Heart right ventricle (tissue), 16 donors: Measurements from ENCODE around the gene PTX3. TPM values are rescaled to one million over a fixed set of nuclear protein-coding genes. Genes with fewer than 3 reads are reported as not detected.

Source experiments
- ATAC-seq, 8 donors: fragments of 200-7000 bp; cut with Tn5 transposase; one replicate each; pipeline ENCODE4 v1.9.1; 2020; ENCODE audit warnings: mild to moderate bottlenecking in 8 of 8, moderate library complexity in 8 of 8, moderate number of reproducible peaks in 1 of 8
- DNase-seq, 2 donors: peaks; one replicate each; pipeline ENCODE4 v3.0.0-alpha.2; 2020
- H3K27ac ChIP-seq, 10 donors: fragments of 200-600 bp; sonication (generic) in 2 of 10; one replicate each; pipeline versions ENCODE4 v1.5.0 to v1.8.0; 2020 to 2022; ENCODE audit warnings: mild to moderate bottlenecking in 3 of 10
- H3K27me3 ChIP-seq, 7 donors: fragments of 200-600 bp; one replicate each; pipeline ENCODE4 v1.8.0; 2021 to 2022; ENCODE audit warnings: mild to moderate bottlenecking in 2 of 7
- H3K36me3 ChIP-seq, 9 donors: fragments of 200-600 bp; sonication (generic) in 1 of 9; one replicate each; pipeline versions ENCODE4 v1.5.0 to v1.8.0; 2020 to 2022; ENCODE audit warnings: mild to moderate bottlenecking in 2 of 9
- H3K4me1 ChIP-seq, 9 donors: fragments of 200-600 bp; sonication (generic) in 1 of 9; one replicate each; pipeline versions ENCODE4 v1.5.0 to v1.8.0; 2020 to 2022; ENCODE audit warnings: mild to moderate bottlenecking in 4 of 9
- H3K4me3 ChIP-seq, 10 donors: fragments of 200-600 bp; sonication (generic) in 2 of 10; one replicate each; pipeline versions ENCODE4 v1.5.0 to v1.8.0; 2020 to 2022; ENCODE audit warnings: mild to moderate bottlenecking in 7 of 10, moderate library complexity in 2 of 10
- H3K9me3 ChIP-seq, 11 donors: fragments of 200-600 bp in 10 of 11; sonication (generic) in 2 of 11; one replicate each; pipeline versions ENCODE4 v1.5.0 to v1.8.0; 2013 to 2022; ENCODE audit warnings: mild to moderate bottlenecking in 2 of 11, control low read depth in 1 of 11, moderate library complexity in 1 of 11
- WGBS, 2 donors: extraction: QIAGEN DNeasy Blood & Tissue Kit; methylation state at CpG; one replicate each; pipeline ENCODE4 v1.1.7; 2013; ENCODE audit warnings: inconsistent platforms in 1 of 2; 5-methylcytosine and 5-hydroxymethylcytosine counted together
- intact Hi-C, 10 donors: fragments of 100-400 bp; cut with DNase I; formaldehyde crosslinking; loops; one replicate each; pipeline versions ENCODE4 v1.11.1 to v1.14.2; 2022
- polyA plus RNA-seq, 2 donors: library from polyadenylated mRNA; stranded (reverse); fragments of 200-250 nt; gene quantifications; one replicate each; pipeline ENCODE4 v1.2.3, GENCODE V29; 2013
- total RNA-seq, 10 donors: library from RNA; stranded (reverse); fragmentation: NEBNext Ultra II Directional in 3 of 10; extraction: Animal tissue kit (Norgen Biotek cat#: 25700) in 3 of 10; gene quantifications; one replicate each; pipeline versions ENCODE4 v1.2.1 to v1.2.4, GENCODE V29; 2021 to 2023
- TF ChIP-seq, protein P1 (sequence below), 9 donors: fragments of 200-600 bp; sonication (generic) in 2 of 9; IDR thresholded peaks; one replicate each; pipeline versions ENCODE4 v1.5.0 to v1.8.0; 2021 to 2022; ENCODE audit warnings: antibody characterized with exemption in 9 of 9, mild to moderate bottlenecking in 5 of 9, moderate library complexity in 1 of 9
- donor health status: Arrhythmogenic right ventricular cardiomyopathy.
- donor health status: ischemic (EF 13 %, LVEDD 7.1; RV severe dilation, severe dysfunction).
- donor health status: healthy with polysubstance abuse.
- donor health status: DM: no; HTN: yes; CAD: no.
- donor health status: DM: no; HTN: no; CAD: no.
- donor health status: ischemic (EF 25% LVEDD 6.9; RV normal size, moderate dysfunction).
- donor health status: ischemic (EF 25% LVEDD 5.7; RV mildly dilated, moderate dysfunction).
- donor health status: healthy.
- donor health status: DM: yes; HTN: yes; CAD: no.
- donor health status: Ischemic cardiomyopathy.
- donor health status: ischemic (EF 35%, LVEDD 5.7; RV mildly dilated, moderate dysfunction).
- donor health status: nonischemic (EF 11% LVEDD 7.7; RV severe dilation, severe dysfunction).
- donor health status: DM: yes; HTN: yes; CAD: no.
- donor health status: PGD.
- donor health status: ischemic (EF 29% LVEDD 5.4; RV normal size, mild dysfunction).
- donor health status: nonischemic (EF 23%, LVEDD 6.1; RV moderate dilation, normal function).

PTX3 gene
- total and polyA plus RNA-seq, 12 donors: 0.11 to 29.7 (median 0.39) TPM

DNA sequence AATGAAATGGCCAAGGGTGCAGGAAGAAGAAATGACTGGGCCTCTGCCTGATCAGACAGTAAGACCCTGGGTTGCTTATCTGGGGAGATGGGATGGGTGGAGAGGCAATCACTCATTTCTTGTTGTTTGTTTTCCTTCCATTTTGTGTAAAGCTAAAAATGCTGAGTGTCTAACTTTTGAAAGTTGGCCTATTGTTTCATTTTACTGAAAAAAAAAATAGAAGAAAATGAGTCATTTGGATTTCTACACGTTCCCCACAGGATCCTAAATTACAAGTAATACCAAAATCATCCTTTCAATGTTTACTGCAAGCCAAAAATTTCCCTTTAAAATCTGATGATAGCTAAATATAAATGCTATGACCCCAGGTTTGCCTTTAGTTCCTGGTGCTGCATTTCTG is 30.6 kb downstream of the PTX3 start:
- Histone ChIP-seq H3K27ac (peak overlapping the region in 1 of 10 donors; percentile 37), H3K4me3 (no peak overlapping the region), H3K9me3 (no peaks in the 10 kb centered on the region), H3K4me1 (peaks cover 0 to 24% (median 0%) of the 10 kb centered on the region in 9 donors), H3K27me3 (peaks cover 0 to 4% (median 0%) of the 10 kb centered on the region in 7 donors), H3K36me3 (no peaks in the 10 kb centered on the region)
- TF ChIP-seq, protein P1, sequence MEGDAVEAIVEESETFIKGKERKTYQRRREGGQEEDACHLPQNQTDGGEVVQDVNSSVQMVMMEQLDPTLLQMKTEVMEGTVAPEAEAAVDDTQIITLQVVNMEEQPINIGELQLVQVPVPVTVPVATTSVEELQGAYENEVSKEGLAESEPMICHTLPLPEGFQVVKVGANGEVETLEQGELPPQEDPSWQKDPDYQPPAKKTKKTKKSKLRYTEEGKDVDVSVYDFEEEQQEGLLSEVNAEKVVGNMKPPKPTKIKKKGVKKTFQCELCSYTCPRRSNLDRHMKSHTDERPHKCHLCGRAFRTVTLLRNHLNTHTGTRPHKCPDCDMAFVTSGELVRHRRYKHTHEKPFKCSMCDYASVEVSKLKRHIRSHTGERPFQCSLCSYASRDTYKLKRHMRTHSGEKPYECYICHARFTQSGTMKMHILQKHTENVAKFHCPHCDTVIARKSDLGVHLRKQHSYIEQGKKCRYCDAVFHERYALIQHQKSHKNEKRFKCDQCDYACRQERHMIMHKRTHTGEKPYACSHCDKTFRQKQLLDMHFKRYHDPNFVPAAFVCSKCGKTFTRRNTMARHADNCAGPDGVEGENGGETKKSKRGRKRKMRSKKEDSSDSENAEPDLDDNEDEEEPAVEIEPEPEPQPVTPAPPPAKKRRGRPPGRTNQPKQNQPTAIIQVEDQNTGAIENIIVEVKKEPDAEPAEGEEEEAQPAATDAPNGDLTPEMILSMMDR (IDR thresholded peaks at IDR 0.05): no peak
- intact Hi-C loops: no loop called here
- 41 to 44% methylated on average over 1 of the region's 1 CpG for WGBS, 2 donors
- ATAC-seq (peak in 1 of 8 donors; percentile 20), DNase-seq (no peak)

DNA sequence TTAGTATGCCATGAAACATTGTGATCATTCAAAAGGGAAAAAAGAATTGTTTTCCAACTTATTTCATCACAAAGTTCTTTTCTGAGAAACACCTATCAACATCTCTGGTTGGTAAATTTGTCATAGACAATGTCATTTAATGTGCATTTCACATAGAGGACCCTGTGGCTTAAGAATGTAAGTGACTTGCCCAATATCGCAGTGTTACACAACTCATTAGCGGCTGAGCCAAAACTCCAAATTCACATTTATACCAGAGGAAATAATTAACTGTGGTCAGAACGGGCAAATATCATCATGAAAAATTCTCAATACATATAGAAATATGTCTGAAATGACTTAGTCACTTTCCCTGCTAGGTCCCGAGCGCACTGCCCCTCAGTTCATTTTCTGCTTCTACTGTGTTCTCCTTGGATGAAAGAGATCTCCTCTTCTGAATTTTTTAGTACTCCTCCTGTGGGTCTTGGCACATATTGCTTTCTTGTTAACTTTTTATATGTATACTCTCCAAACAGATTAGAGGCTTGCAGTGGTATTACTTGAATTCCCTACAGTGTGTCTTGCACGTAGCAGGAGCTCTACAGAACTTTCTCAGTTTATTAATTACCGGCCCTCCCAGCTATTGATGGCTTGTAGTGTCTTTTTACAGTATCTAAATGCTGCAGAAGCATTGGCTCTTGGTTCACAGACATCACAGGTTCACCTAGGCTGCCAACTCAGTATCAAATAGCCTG is 33.1 kb downstream of the PTX3 start:
- H3K4me3 ChIP-seq: no peak overlapping the region
- intact Hi-C loops: no loop called here
- no peaks in the 10 kb centered on the region for H3K36me3 ChIP-seq
- H3K27me3 ChIP-seq: no peaks in the 10 kb centered on the region
- DNase-seq (no peak), ATAC-seq (no peak)
- peaks cover 0 to 24% (median 0%) of the 10 kb centered on the region in 9 donors for H3K4me1 ChIP-seq
- no peaks in the 10 kb centered on the region for H3K9me3 ChIP-seq
- WGBS, 2 donors: 86 to 87% methylated on average over 7 of the region's 7 CpGs
- TF ChIP-seq, protein P1 (IDR thresholded peaks at IDR 0.05): no peak
- no peak overlapping the region for H3K27ac ChIP-seq

GRCh38 chr3:157471064-157471463 is 34.4 kb downstream of the PTX3 start:
- no peaks in the 10 kb centered on the region for H3K9me3 ChIP-seq
- H3K4me3 ChIP-seq: no peak overlapping the region
- ATAC-seq (no peak), DNase-seq (no peak)
- no peaks in the 10 kb centered on the region for H3K27me3 ChIP-seq
- TF ChIP-seq, protein P1 (IDR thresholded peaks at IDR 0.05): no peak
- 45 to 50% methylated on average over 1 of the region's 1 CpG for WGBS, 2 donors
- no peak overlapping the region for H3K27ac ChIP-seq
- no peaks in the 10 kb centered on the region for H3K36me3 ChIP-seq
- intact Hi-C loops: no loop called here
- H3K4me1 ChIP-seq: peaks cover 0 to 24% (median 0%) of the 10 kb centered on the region in 9 donors

DNA sequence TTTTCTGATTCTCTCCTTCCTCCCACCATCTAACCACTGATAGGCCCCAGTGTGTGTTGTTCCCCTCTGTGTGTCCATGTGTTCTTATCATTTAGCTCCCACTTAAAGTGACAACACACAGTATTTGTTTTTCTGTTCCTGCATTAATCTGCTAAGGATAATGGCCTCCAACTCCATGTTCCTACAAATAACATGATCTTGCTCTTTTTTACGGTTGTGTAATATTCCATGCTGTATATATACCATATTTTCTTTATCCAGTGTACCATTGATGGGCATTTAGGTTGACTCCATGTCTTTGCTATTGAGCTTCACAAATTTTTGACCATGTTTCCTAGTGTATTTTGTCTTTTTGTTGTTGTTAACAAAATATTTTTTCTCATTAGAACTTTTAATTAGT is 36.0 kb downstream of the PTX3 start:
- intact Hi-C loops: no loop called here
- DNase-seq (no peak), ATAC-seq (no peak)
- Histone ChIP-seq H3K27ac (no peak overlapping the region), H3K9me3 (peaks cover 0 to 6% (median 0%) of the 10 kb centered on the region in 11 donors), H3K4me1 (peaks cover 0 to 11% (median 0%) of the 10 kb centered on the region in 9 donors), H3K27me3 (no peaks in the 10 kb centered on the region), H3K36me3 (no peaks in the 10 kb centered on the region), H3K4me3 (no peak overlapping the region)
- TF ChIP-seq, protein P1 (IDR thresholded peaks at IDR 0.05): no peak
- WGBS, 2 donors: 93 to 96% methylated on average over 1 of the region's 1 CpG
